Skin epidermis (tissue), 12 donors: ENCODE measurements around the gene RIIAD1.

ENCODE experiments used
- H3K27ac ChIP-seq, 21 experiments: fragments of 200-600 bp; sonication (generic) in 11 of 21; one replicate each; pipeline ENCODE4 v1.5.0; 2020; ENCODE audit warnings: mild to moderate bottlenecking in 3 of 21, inconsistent platforms in 2 of 21, moderate library complexity in 2 of 21
- H3K4me3 ChIP-seq, 7 experiments: fragments of 200-600 bp; sonication (generic) in 2 of 7; one replicate each; pipeline ENCODE4 v1.5.0; 2020; ENCODE audit warnings: inconsistent platforms in 2 of 7, mild to moderate bottlenecking in 2 of 7, moderate library complexity in 1 of 7

RIIAD1 gene

DNA sequence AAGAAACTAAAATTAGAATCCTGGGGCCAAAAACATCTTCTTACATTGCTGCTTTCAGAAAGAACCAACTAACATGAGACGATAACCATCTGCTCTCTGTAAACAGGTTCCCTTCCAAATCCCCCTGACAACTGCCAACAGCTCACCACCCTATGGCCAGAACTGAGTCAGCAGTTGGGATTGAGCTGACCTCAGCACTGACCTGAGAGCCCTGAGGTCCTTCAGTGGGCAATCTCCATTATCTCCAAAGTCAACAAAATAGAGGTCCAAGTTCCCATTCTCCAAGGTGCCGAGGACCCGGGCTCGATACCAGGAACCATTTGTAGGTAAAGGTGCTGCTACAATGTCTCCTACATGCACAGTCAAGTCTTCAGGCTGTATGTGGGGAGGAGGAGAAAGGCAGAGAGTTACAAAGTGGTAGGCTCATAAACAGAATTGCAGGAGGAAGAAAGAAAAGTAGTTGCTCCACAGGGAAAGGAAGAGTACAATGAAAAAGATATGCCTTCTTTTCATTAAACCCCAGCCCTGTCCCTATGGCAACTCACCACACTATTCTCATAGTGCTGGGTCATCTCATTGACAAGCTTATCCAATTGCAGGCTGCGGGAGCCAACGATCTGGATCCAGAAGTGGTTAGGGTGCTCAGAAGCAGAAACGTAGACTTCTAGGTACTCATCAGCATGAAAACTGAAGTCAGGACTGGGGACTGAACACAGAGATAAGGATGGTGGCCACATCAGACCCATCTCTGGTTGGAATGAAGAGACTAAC is 54.8 kb downstream of the RIIAD1 start:
- Histone ChIP-seq H3K27ac (no peak overlapping the region), H3K4me3 (no peak overlapping the region)

DNA sequence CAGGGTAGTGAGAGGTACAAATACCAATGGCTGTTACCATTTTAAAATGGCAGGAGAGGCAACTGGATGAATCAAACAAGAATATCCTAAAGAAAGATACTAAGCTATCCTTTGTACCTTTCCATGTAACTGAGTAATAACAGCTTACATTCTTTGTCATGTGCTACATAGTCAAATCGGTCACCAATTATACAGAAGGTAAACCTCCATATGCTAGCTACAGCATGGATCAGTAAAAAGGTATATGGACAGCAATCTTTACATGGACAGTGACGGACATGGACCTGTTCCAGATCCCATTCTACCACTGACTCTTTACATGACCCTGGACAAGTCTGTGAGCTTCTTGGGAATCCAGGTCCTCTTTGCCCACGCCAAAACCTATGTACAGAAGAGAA is 55.3 kb downstream of the RIIAD1 start:
- Histone ChIP-seq H3K4me3 (no peak overlapping the region), H3K27ac (no peak overlapping the region)

DNA sequence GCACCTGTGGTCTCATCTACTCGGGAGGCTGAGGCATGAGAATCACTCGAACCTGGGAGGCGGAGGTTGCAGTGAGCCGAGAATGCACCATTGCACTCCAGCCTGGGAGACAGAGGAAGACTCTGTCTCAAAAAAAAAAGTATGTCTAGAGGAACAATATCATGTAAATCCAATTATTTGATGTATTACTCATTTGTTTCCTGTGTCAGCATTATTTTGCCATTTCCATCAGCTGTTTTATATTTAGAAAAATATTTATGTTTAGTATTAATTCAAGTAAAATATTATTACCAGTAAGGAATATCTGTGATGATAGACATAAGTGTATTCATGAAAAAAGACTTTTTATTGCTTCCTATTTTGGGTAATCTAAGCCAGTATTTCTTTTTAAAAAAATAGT is 56.0 kb downstream of the RIIAD1 start:
- Histone ChIP-seq H3K4me3 (no peak overlapping the region), H3K27ac (no peak overlapping the region)
